IMR-90 (cell line): ENCODE data around the gene CDRT15. TPM values are rescaled to one million over a fixed set of nuclear protein-coding genes. Genes with fewer than 3 reads are reported as not detected.

Source experiments
- polyA plus RNA-seq, 3 experiments: library from polyadenylated mRNA; depleted of rRNA; stranded (reverse); fragments of >200 nt; gene quantifications; 2 replicates each; pipeline ENCODE4 v1.2.3, GENCODE V29; 2012; ENCODE audit warnings: low replicate concordance in 1 of 3
- total RNA-seq: library from RNA; depleted of rRNA; stranded (reverse); fragments of >200 nt; gene quantifications from 2 replicates; pipeline ENCODE4 v1.2.3, GENCODE V29; 2012; rRNA removed

Gene CDRT15
- total and polyA plus RNA-seq, 2 of the 4 experiments (the other 2 are of a cell fraction) = not detected

Other genes starting within 250 kb of the CDRT15 start
- gene COX10, start 167.4 kb downstream of the CDRT15 start, total RNA-seq = 10.3 and 16.1 TPM in 2 replicates
- 12.2 and 15.4 TPM in 2 replicates for gene COX10, start 167.4 kb downstream of the CDRT15 start, polyA plus RNA-seq (2012; rRNA removed)
- 4.3 and 5.8 TPM in 2 replicates for gene HS3ST3B1, start 64.2 kb upstream of the CDRT15 start, total RNA-seq
- gene HS3ST3B1, start 64.2 kb upstream of the CDRT15 start, polyA plus RNA-seq (2012; rRNA removed) = 2.8 and 3.1 TPM in 2 replicates